ENCODE measurements around the gene MYBBP1A.

The MYBBP1A gene

DNA sequence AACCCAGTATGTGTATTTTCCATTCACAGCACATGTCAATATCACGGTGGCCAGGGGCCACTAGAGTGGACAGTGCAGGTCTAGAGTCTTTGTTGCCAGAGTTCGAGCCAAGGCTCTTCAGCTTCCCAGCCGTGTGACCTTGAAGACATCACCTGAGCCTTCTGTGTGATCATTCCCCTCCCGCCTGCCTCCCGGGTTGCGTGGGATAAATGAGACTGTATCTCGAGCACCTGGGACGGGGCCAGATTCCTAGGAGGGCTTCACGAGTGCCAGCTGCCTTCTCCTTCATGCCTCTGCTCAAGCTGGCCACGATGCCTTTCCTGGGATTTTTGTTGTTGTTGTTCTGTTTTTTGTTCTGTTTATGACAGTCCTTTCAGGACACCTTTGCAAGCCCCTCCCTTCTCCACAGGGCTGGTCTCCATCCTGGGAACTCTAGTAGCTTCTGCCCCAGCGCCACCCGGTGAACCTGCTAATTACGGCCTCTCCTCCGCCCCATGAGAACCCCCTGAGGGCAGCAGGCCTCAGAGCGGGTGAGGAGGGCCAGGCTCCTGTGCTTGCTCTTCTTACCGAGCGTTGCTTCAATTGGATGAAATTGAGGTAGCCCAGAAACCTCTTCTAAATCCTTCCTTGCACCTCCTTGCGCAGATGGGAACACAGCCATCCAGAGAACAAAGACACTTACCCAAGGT, 52.6 kb downstream of the MYBBP1A start:
- DNase-seq (ENCODE audit: low spot score): no peak

GRCh38 chr17:4501295-4501949, 53.8 kb downstream of the MYBBP1A start:
- no peak for DNase-seq (ENCODE audit: low spot score)

- DNase-seq (ENCODE audit: low spot score): no peak
Measured at GRCh38 chr17:4500191-4500571, 55.0 kb downstream of the MYBBP1A start.

- DNase-seq (ENCODE audit: low spot score): peak; percentile 17
Measured at GRCh38 chr17:4499431-4500190, 55.6 kb downstream of the MYBBP1A start.

DNA sequence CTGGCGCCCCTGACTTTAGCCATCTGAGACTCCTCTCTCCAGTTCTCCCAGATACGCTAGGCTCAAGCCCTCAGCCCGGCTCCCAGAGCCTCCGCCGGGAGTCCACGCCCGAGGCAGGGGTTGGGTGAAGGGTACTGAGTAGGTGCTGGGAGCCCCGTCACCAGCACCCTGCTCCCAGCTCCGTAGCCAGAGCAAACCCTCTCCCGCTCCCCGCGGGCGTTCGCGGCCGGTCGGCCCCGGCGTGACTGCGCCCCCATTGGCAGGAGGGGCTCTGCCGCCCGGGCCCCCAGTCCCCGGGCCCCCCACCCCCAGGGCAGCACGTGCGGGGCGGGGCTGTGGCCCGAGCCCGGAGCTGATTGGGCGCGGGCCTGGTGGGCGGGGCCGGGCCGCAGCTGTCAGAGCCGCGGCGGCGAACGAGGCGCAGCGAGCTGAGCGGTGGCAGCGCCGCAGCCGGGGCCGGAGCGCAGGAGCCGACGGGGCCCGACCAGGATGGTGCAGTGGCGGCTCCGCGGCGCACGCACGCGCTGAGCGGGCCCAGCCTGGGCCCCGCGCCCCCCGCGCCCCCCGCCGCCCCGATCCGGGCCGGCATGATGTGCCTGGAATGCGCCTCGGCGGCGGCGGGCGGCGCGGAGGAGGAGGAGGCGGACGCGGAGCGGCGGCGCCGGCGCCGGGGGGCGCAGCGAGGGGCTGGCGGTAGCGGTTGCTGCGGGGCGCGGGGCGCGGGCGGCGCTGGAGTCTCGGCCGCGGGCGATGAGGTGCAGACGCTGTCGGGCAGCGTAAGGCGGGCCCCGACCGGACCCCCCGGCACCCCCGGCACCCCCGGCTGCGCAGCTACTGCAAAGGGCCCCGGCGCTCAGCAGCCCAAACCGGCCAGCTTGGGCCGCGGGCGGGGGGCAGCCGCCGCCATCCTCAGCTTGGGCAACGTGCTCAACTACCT, 56.5 kb downstream of the MYBBP1A start, which contains the start of gene SPNS2:
SPNS2 (plus strand) TSS at position 421 of the 937 bp plus-strand sequence; CDS start at position 588, 167 bp downstream.
- peak; percentile 93 for DNase-seq (ENCODE audit: low spot score)

- peak; percentile 57 for DNase-seq (ENCODE audit: low spot score)
Measured at GRCh38 chr17:4497101-4497824, 57.9 kb downstream of the MYBBP1A start.

- DNase-seq (ENCODE audit: low spot score): no peak
Measured at GRCh38 chr17:4492721-4493561, 62.2 kb downstream of the MYBBP1A start.

- DNase-seq (ENCODE audit: low spot score): no peak
Measured at GRCh38 chr17:4490637-4491061, 64.5 kb downstream of the MYBBP1A start.

GRCh38 chr17:4490109-4490591, 65.0 kb downstream of the MYBBP1A start:
- DNase-seq (ENCODE audit: low spot score): no peak

DNA sequence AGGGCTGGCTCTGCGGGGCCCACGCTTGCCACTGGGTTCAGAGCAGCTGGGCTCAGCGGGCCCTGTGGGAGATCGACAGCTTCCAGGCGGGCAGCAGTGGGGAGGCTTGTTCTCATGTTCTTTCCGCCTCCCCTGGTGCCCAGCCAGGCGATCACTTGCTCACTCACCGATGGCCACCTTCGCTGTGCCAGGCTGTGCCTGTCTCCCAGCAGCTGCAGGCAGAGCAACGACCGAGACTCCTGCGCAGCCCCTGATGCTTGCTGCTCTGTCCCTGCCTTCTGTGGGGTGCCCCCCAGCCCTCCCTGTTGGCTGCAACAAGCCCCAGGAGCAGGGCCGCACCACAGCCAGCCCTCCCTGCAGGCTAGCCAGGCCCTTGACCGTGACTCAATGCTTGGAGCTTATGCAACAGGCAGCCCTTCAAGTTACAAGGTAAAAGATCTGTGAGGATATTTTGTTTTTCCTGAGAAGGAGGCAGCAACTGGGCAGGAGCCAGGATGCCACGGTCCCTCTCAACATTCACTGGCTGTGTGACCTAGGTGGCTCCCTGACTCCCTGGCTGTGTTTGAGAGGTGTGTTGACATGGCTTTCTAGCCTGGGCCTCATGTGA, 66.1 kb downstream of the MYBBP1A start:
- DNase-seq (ENCODE audit: low spot score): no peak
